HEK293 (cell line): ENCODE data around the gene ZC3H15.

ENCODE experiments used
- BCL6B ChIP-seq: fragments of 450-650 bp; formaldehyde crosslinking; IDR thresholded peaks from 2 replicates; pipeline ENCODE4 v1.5.1; 2017; ENCODE audit warnings: missing biosample characterization, missing genetic modification characterization
- GLIS1 ChIP-seq: fragments of 450-650 bp; formaldehyde crosslinking; IDR thresholded peaks from 2 replicates; pipeline ENCODE4 v1.5.1; 2016; ENCODE audit warnings: missing biosample characterization, missing genetic modification characterization
- HIC1 ChIP-seq: fragments of 450-650 bp; formaldehyde crosslinking; IDR thresholded peaks from 2 replicates; pipeline ENCODE4 v1.5.1; 2016; ENCODE audit warnings: missing biosample characterization, missing genetic modification characterization
- KLF10 ChIP-seq: fragments of 450-650 bp; IDR thresholded peaks from 2 replicates; pipeline ENCODE4 v1.5.1; 2018; ENCODE audit warnings: missing biosample characterization, mild to moderate bottlenecking, missing genetic modification characterization
- KLF9 ChIP-seq: fragments of 450-650 bp; formaldehyde crosslinking; IDR thresholded peaks from 2 replicates; pipeline ENCODE4 v1.5.1; 2016; ENCODE audit warnings: missing biosample characterization, missing genetic modification characterization, low read depth
- SP2 ChIP-seq: fragments of 450-650 bp; formaldehyde crosslinking; IDR thresholded peaks from 2 replicates; pipeline ENCODE4 v1.5.1; 2016; ENCODE audit warnings: missing biosample characterization, missing genetic modification characterization
- ZBTB20 ChIP-seq: fragments of 450-650 bp; formaldehyde crosslinking; IDR thresholded peaks from 2 replicates; pipeline ENCODE4 v1.5.1; 2016; ENCODE audit warnings: missing biosample characterization, missing genetic modification characterization
- ZFP37 ChIP-seq: fragments of 450-650 bp; formaldehyde crosslinking; IDR thresholded peaks from 2 replicates; pipeline ENCODE4 v1.5.1; 2016; ENCODE audit warnings: missing biosample characterization, missing genetic modification characterization
- ZNF18 ChIP-seq: fragments of 450-650 bp; formaldehyde crosslinking; IDR thresholded peaks from 2 replicates; pipeline ENCODE4 v1.5.1; 2016; ENCODE audit warnings: missing biosample characterization, missing genetic modification characterization
- ZNF19 ChIP-seq: fragments of 450-650 bp; formaldehyde crosslinking; IDR thresholded peaks from 2 replicates; pipeline ENCODE4; 2016; ENCODE audit warnings: missing biosample characterization, missing genetic modification characterization, low read depth
- ZNF221 ChIP-seq: fragments of 450-650 bp; formaldehyde crosslinking; IDR thresholded peaks from 2 replicates; pipeline ENCODE4 v1.5.1; 2017; ENCODE audit warnings: missing biosample characterization, missing genetic modification characterization, borderline replicate concordance
- ZNF223 ChIP-seq: fragments of 450-650 bp; formaldehyde crosslinking; IDR thresholded peaks from 2 replicates; pipeline ENCODE4 v1.5.1; 2016; ENCODE audit warnings: missing biosample characterization, missing genetic modification characterization
- ZNF239 ChIP-seq: fragments of 450-650 bp; formaldehyde crosslinking; IDR thresholded peaks from 2 replicates; pipeline ENCODE4 v1.5.1; 2016; ENCODE audit warnings: missing biosample characterization, missing genetic modification characterization
- ZNF280C ChIP-seq: fragments of 450-650 bp; formaldehyde crosslinking; IDR thresholded peaks from 2 replicates; pipeline ENCODE4 v1.5.1; 2016; ENCODE audit warnings: missing biosample characterization, missing genetic modification characterization
- ZNF366 ChIP-seq: fragments of 450-650 bp; formaldehyde crosslinking; conservative IDR thresholded peaks from 2 replicates; pipeline ENCODE4 v1.5.1; 2016; ENCODE audit warnings: missing biosample characterization, missing genetic modification characterization
- ZNF449 ChIP-seq: fragments of 450-650 bp; formaldehyde crosslinking; IDR thresholded peaks from 2 replicates; pipeline ENCODE4 v1.5.1; 2017; ENCODE audit warnings: missing biosample characterization, mild to moderate bottlenecking, missing genetic modification characterization, moderate library complexity
- ZNF488 ChIP-seq: fragments of 450-650 bp; formaldehyde crosslinking; IDR thresholded peaks from 2 replicates; pipeline ENCODE4 v1.5.1; 2016; ENCODE audit warnings: missing biosample characterization, missing genetic modification characterization
- ZNF513 ChIP-seq: fragments of 450-650 bp; IDR thresholded peaks from 2 replicates; pipeline ENCODE4 v1.5.1; 2018; ENCODE audit warnings: missing biosample characterization, missing genetic modification characterization
- ZNF548 ChIP-seq: fragments of 450-650 bp; formaldehyde crosslinking; IDR thresholded peaks from 2 replicates; pipeline ENCODE4 v1.5.1; 2016; ENCODE audit warnings: missing biosample characterization, missing genetic modification characterization
- ZNF549 ChIP-seq: fragments of 450-650 bp; IDR thresholded peaks from 2 replicates; pipeline ENCODE4 v1.5.1; 2018; ENCODE audit warnings: missing biosample characterization, missing genetic modification characterization, mild to moderate bottlenecking, inconsistent platforms, moderate library complexity
- ZNF571 ChIP-seq: fragments of 450-650 bp; formaldehyde crosslinking; IDR thresholded peaks from 2 replicates; pipeline ENCODE4 v1.5.0; 2017; ENCODE audit warnings: missing biosample characterization, missing genetic modification characterization
- ZNF580 ChIP-seq: fragments of 450-650 bp; formaldehyde crosslinking; IDR thresholded peaks from 2 replicates; pipeline ENCODE4 v1.5.1; 2016; ENCODE audit warnings: missing biosample characterization, missing genetic modification characterization
- ZNF600 ChIP-seq: fragments of 450-650 bp; formaldehyde crosslinking; IDR thresholded peaks from 2 replicates; pipeline ENCODE4 v1.5.1; 2016; ENCODE audit warnings: missing biosample characterization, missing genetic modification characterization
- ZNF677 ChIP-seq: fragments of 450-650 bp; IDR thresholded peaks from 2 replicates; pipeline ENCODE4 v1.5.0; 2018; ENCODE audit warnings: missing biosample characterization, mild to moderate bottlenecking, missing genetic modification characterization, moderate library complexity
- ZSCAN30 ChIP-seq: fragments of 450-650 bp; IDR thresholded peaks from 2 replicates; pipeline ENCODE4 v1.5.1; 2018; ENCODE audit warnings: missing biosample characterization, mild to moderate bottlenecking, missing genetic modification characterization, moderate library complexity
- ZSCAN5A ChIP-seq: fragments of 450-650 bp; formaldehyde crosslinking; IDR thresholded peaks from 2 replicates; pipeline ENCODE4 v1.5.1; 2016; ENCODE audit warnings: missing biosample characterization, missing genetic modification characterization

ZC3H15 gene

GRCh38 chr2:186485871-186486650 lies at the start of gene ZC3H15 (continued):
- TF ChIP-seq ZNF580 (tag by site-specific recombination) (0 out of 2 replicates have a peak, but pooled peaks have one; percentile 32), BCL6B (tag by site-specific recombination) (no peak), ZNF488 (tag by site-specific recombination) (no peak), ZNF600 (tag by site-specific recombination) (peak; percentile 93), ZNF571 (no peak), ZSCAN5A (tag by site-specific recombination) (no peak), ZNF18 (tag by site-specific recombination) (no peak), SP2 (tag by site-specific recombination) (peak; percentile 69), ZNF223 (tag by site-specific recombination) (no peak), ZNF19 (tag by site-specific recombination) (no peak), ZNF513 (peak; percentile 65; the same call in 1 of the 2 replicates), KLF9 (tag by site-specific recombination) (no peak), ZFP37 (tag by site-specific recombination) (no peak; the same call in 1 of the 2 replicates), ZNF280C (tag by site-specific recombination) (no peak), ZNF548 (tag by site-specific recombination) (no peak), HIC1 (tag by site-specific recombination) (no peak; the same call in 1 of the 2 replicates), ZNF366 (tag by site-specific recombination) (no peak), ZNF449 (tag by site-specific recombination) (0 out of 2 replicates have a peak, but pooled peaks have one; percentile 12), ZSCAN30 (tag by site-specific recombination) (peak; percentile 56), ZNF677 (tag by site-specific recombination) (no peak), ZNF239 (tag by site-specific recombination) (no peak), ZNF549 (tag by site-specific recombination) (no peak), ZBTB20 (tag by site-specific recombination) (peak; percentile 82; the same call in 1 of the 2 replicates), KLF10 (tag by site-specific recombination) (no peak), GLIS1 (tag by site-specific recombination) (0 out of 2 replicates have a peak, but pooled peaks have one; percentile 13), ZNF221 (no peak)
